Ovary (tissue), 9 donors: ENCODE measurements around the gene MYO1B. TPM values are rescaled to one million over a fixed set of nuclear protein-coding genes. Genes with fewer than 3 reads are reported as not detected.

Source experiments
- DNase-seq, 5 donors: peaks; one replicate each; pipeline ENCODE4 v3.0.0-alpha.2; 2019 to 2020
- H3K27ac ChIP-seq, 2 donors: fragments of 200-600 bp; one replicate each; pipeline versions ENCODE4 v1.5.1 to v1.8.0; 2019 to 2022
- H3K27me3 ChIP-seq: fragments of 200-600 bp; one replicate; pipeline ENCODE4 v1.8.0; 2022
- H3K36me3 ChIP-seq: fragments of 200-600 bp; sonication (generic); one replicate; pipeline ENCODE4 v1.5.1; 2019
- H3K4me1 ChIP-seq: one replicate; pipeline ENCODE4 v1.8.1; 2013; ENCODE audit warnings: mild to moderate bottlenecking, moderate library complexity; ENCODE audit not compliant: insufficient read depth
- H3K4me3 ChIP-seq: fragments of 200-600 bp; sonication (generic); one replicate; pipeline ENCODE4 v1.5.1; 2017
- H3K9me3 ChIP-seq, 2 donors: fragments of 200-600 bp in 1 of 2; sonication (generic) in 1 of 2; one replicate each; pipeline versions ENCODE4 v1.5.1 to v1.8.1; 2013 to 2019; ENCODE audit warnings: mild to moderate bottlenecking in 1 of 2, moderate library complexity in 1 of 2
- EP300 ChIP-seq: sonication (generic); formaldehyde crosslinking; IDR thresholded peaks from one replicate; pipeline ENCODE4 v1.6.1; 2017; ENCODE audit warnings: antibody characterized with exemption
- POLR2A ChIP-seq: fragments of 450-650 bp; IDR thresholded peaks from one replicate; pipeline ENCODE4 v1.6.1; 2017; ENCODE audit warnings: antibody characterized with exemption, mild to moderate bottlenecking, moderate library complexity
- WGBS, 3 donors: extraction: QIAGEN DNeasy Blood & Tissue Kit in 1 of 3; methylation state at CpG; one replicate each; pipeline versions ENCODE4 v1.1.5 to v1.1.7; 2013 to 2017; 5-methylcytosine and 5-hydroxymethylcytosine counted together
- intact Hi-C, 4 donors: fragments of 100-400 bp; cut with DNase I; formaldehyde crosslinking; loops; one replicate each; pipeline versions ENCODE4 v1.11.0 to v1.15.1; 2022 to 2023
- polyA plus RNA-seq, 2 donors: library from polyadenylated mRNA; stranded (reverse); fragments of 200-250 nt in 1 of 2; fragments of 350-450 nt in 1 of 2; fragmentation: Illumina TruSeq in 1 of 2; extraction: RNeasy Lipid Tissue Mini Kit (QIAGEN cat#74804) in 1 of 2; gene quantifications; one replicate each; pipeline ENCODE4 v1.2.3, GENCODE V29; 2013 to 2014
- total RNA-seq, 7 donors: library from RNA; depleted of rRNA in 2 of 7; stranded (reverse); fragments of >200 nt in 2 of 7; fragmentation: NEBNext Ultra II Directional in 3 of 7; extraction: Animal tissue kit (Norgen Biotek cat#: 25700) in 3 of 7; gene quantifications; one replicate each; pipeline versions ENCODE4 v1.1.0 to v1.2.4, GENCODE V29; 2016 to 2023
- TF ChIP-seq, protein P1 (sequence below), 3 donors: fragments of 450-650 bp in 2 of 3; fragments of 200-600 bp in 1 of 3; IDR thresholded peaks; one replicate each; pipeline versions ENCODE4 v1.5.1 to v1.8.0; 2016 to 2022; ENCODE audit warnings: antibody characterized with exemption in 3 of 3, mild to moderate bottlenecking in 1 of 3
- donor health status: DM: no; HTN: no; CAD: no; lungs with moderate emphysema.
- donor health status: DM: no; HTN: no; CAD: no.
- donor health status: Bipolar disorder and iron deficiency.
- donor health status: DM: yes; HTN: yes; CAD: no.
- donor health status: DM: no; HTN: no; CAD: no.
- donor health status: DM: yes; HTN: yes; CAD: no.

Gene MYO1B
- total and polyA plus RNA-seq, 9 donors, result 15.8 to 34.7 (median 27.3) TPM

DNA sequence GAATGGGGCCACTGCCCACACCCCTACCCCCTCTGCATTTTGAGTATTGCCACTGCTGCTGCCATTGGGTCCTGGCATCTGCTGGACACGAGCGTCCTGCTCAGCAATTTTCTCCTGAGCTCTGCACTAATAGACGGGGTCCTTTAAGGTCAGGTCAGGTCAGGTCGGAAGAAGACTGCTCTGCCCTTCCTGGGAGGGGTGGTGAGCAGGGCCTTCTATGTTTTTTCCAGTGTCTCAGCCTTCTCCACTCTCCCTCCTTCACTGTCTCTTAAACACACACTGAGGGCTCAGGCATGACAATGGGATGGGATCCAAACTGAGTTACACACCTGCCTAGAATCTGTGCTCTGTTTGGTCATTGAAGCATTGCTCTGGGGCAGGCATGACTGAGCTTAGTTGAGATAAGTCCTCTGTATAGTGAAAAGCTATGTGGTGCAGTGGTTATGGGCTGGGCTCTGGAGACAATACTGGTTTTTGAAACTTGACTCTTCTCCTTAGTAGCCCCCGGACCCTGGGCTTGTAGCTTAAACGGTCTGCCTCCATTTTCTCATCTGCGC, 10.6 kb downstream of the MYO1B start:
- no peak overlapping the region for H3K27ac ChIP-seq

DNA sequence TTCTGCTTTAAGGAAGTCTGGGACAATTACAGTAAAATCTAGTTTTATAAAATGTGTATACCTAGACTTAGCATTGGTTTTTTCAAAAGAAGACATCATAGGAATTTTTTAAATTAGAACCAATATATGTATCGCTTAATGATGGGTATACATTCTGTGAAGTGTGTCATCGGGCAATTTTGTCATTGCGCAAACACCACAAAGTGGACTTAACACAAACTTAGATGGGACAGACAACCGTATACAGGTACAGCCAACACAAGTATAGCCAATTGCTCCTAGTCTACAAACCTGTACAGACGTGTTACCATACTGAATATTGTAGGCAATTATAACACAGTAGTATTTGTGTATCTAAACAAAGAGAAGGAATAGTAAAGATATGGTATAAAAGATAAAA, 12.7 kb downstream of the MYO1B start:
- Histone ChIP-seq H3K36me3 (no peaks in the 10 kb centered on the region), H3K27me3 (no peaks in the 10 kb centered on the region), H3K4me3 (no peak overlapping the region), H3K9me3 (no peaks in the 10 kb centered on the region), H3K4me1 (peaks cover 5% of the 10 kb centered on the region), H3K27ac (no peak overlapping the region)
- TF ChIP-seq, protein P1, sequence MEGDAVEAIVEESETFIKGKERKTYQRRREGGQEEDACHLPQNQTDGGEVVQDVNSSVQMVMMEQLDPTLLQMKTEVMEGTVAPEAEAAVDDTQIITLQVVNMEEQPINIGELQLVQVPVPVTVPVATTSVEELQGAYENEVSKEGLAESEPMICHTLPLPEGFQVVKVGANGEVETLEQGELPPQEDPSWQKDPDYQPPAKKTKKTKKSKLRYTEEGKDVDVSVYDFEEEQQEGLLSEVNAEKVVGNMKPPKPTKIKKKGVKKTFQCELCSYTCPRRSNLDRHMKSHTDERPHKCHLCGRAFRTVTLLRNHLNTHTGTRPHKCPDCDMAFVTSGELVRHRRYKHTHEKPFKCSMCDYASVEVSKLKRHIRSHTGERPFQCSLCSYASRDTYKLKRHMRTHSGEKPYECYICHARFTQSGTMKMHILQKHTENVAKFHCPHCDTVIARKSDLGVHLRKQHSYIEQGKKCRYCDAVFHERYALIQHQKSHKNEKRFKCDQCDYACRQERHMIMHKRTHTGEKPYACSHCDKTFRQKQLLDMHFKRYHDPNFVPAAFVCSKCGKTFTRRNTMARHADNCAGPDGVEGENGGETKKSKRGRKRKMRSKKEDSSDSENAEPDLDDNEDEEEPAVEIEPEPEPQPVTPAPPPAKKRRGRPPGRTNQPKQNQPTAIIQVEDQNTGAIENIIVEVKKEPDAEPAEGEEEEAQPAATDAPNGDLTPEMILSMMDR (IDR thresholded peaks at IDR 0.05), result no peak
- no peak for TF ChIP-seq POLR2A
- no peak for TF ChIP-seq EP300
- intact Hi-C loops, result no loop called here
- DNase-seq, result no peak
- WGBS, 3 donors, result 95 to 97% (median 96%) methylated on average over 5 of the region's 5 CpGs

More for the DNA sequence above, 10.6 kb downstream of the MYO1B start:
- DNase-seq, result no peak
- no peaks in the 10 kb centered on the region for H3K27me3 ChIP-seq
- 79 to 86% (median 85%) methylated on average over 7 of the region's 7 CpGs for WGBS, 3 donors
- H3K4me1 ChIP-seq, result peaks cover 2% of the 10 kb centered on the region
- intact Hi-C loops, result no loop called here
- no peaks in the 10 kb centered on the region for H3K36me3 ChIP-seq
- H3K9me3 ChIP-seq, result no peaks in the 10 kb centered on the region
- no peak for TF ChIP-seq EP300
- TF ChIP-seq, protein P1 (IDR thresholded peaks at IDR 0.05), result no peak
- no peak for TF ChIP-seq POLR2A
- no peak overlapping the region for H3K4me3 ChIP-seq

GRCh38 chr2:191258996-191259395, 13.8 kb downstream of the MYO1B start:
- TF ChIP-seq EP300 (no peak), POLR2A (no peak)
- TF ChIP-seq, protein P1 (IDR thresholded peaks at IDR 0.05), result no peak
- H3K36me3 ChIP-seq, result no peaks in the 10 kb centered on the region
- intact Hi-C loops, result no loop called here
- peaks cover 6% of the 10 kb centered on the region for H3K4me1 ChIP-seq
- H3K4me3 ChIP-seq, result no peak overlapping the region
- no peaks in the 10 kb centered on the region for H3K9me3 ChIP-seq
- H3K27ac ChIP-seq, result no peak overlapping the region
- 60 to 75% (median 74%) methylated on average over 3 of the region's 3 CpGs for WGBS, 3 donors
- DNase-seq, result no peak
- no peaks in the 10 kb centered on the region for H3K27me3 ChIP-seq

- TF ChIP-seq POLR2A (no peak), EP300 (no peak)
- TF ChIP-seq, protein P1 (IDR thresholded peaks at IDR 0.05), result no peak
- WGBS, 3 donors, result 95 to 96% (median 96%) methylated on average over 5 of the region's 5 CpGs
- Histone ChIP-seq H3K9me3 (no peaks in the 10 kb centered on the region), H3K27ac (no peak overlapping the region), H3K4me1 (peaks cover 18% of the 10 kb centered on the region), H3K4me3 (no peak overlapping the region), H3K36me3 (no peaks in the 10 kb centered on the region), H3K27me3 (no peaks in the 10 kb centered on the region)
- no peak for DNase-seq
- intact Hi-C loops, result no loop called here
Measured at GRCh38 chr2:191262436-191262835, 17.2 kb downstream of the MYO1B start.
